ENCODE results near the gene PDCD11.

PDCD11 gene

GRCh38 chr10:103442031-103442461, 45.6 kb downstream of the PDCD11 start:
- H3K9ac ChIP-seq = peak overlapping the region in 3 of 11 experiments; percentile 30 to 51 (median 41); a peak in 4 of 22 replicates
- peaks cover 0 to 69% (median 7%) of the 10 kb centered on the region in 10 experiments; a peak in 13 of 20 replicates for H3K4me1 ChIP-seq
- peaks cover 0 to 91% (median 57%) of the 10 kb centered on the region in 11 experiments; a peak in 21 of 22 replicates for H4K20me1 ChIP-seq
- TF ChIP-seq Cebpa-rat (IDR thresholded peaks at IDR 0.05) = no peak
- no peaks in the 10 kb centered on the region for H3K27me3 ChIP-seq
- peak overlapping the region in 3 of 11 experiments; percentile 11 to 32 (median 30); a peak in 4 of 22 replicates for H3K27ac ChIP-seq
- H3K4me2 ChIP-seq = peak overlapping the region in 3 of 11 experiments; percentile 25 to 60 (median 47); a peak in 6 of 22 replicates
- H3K4me3 ChIP-seq = no peak overlapping the region
- no peaks in the 10 kb centered on the region for H3K9me3 ChIP-seq (replicated peaks in 1 of 11)
- H3K36me3 ChIP-seq = peaks cover 99 to 100% (median 100%) of the 10 kb centered on the region in 11 experiments

- Histone ChIP-seq H3K9me3 (replicated peaks in 1 of 11) (no peaks in the 10 kb centered on the region), H3K27ac (peak overlapping the region in 2 of 11 experiments; percentile 16 to 22; a peak in 2 of 22 replicates), H3K36me3 (peaks cover 97 to 100% (median 100%) of the 10 kb centered on the region in 11 experiments), H4K20me1 (peaks cover 0 to 97% (median 60%) of the 10 kb centered on the region in 11 experiments; a peak in 21 of 22 replicates), H3K4me3 (no peak overlapping the region), H3K4me1 (peaks cover 12 to 85% (median 22%) of the 10 kb centered on the region in 10 experiments), H3K4me2 (peak overlapping the region in 2 of 11 experiments; percentile 23 to 47; a peak in 2 of 22 replicates), H3K27me3 (no peaks in the 10 kb centered on the region), H3K9ac (peak overlapping the region in 2 of 11 experiments; percentile 15 to 41; a peak in 2 of 22 replicates)
- no peak for TF ChIP-seq Cebpa-rat (IDR thresholded peaks at IDR 0.05)
These were observed 47.2 kb downstream of the PDCD11 start for GRCh38 chr10:103443475-103444185.

GRCh38 chr10:103444478-103444877, 48.1 kb downstream of the PDCD11 start:
- peaks cover 3 to 100% (median 67%) of the 10 kb centered on the region in 11 experiments; a peak in 21 of 22 replicates for H4K20me1 ChIP-seq
- peaks cover 93 to 100% (median 100%) of the 10 kb centered on the region in 11 experiments for H3K36me3 ChIP-seq

GRCh38 chr10:103445366-103445765, 48.9 kb downstream of the PDCD11 start:
- Histone ChIP-seq H3K9me3 (replicated peaks in 1 of 11) (no peaks in the 10 kb centered on the region), H3K36me3 (peaks cover 92 to 100% (median 97%) of the 10 kb centered on the region in 11 experiments), H4K20me1 (peaks cover 3 to 100% (median 75%) of the 10 kb centered on the region in 11 experiments; a peak in 21 of 22 replicates), H3K27me3 (no peaks in the 10 kb centered on the region), H3K9ac (peak overlapping the region in 2 of 11 experiments; percentile 11 to 61; a peak in 1 of 22 replicates), H3K4me1 (peaks cover 30 to 99% (median 40%) of the 10 kb centered on the region in 10 experiments), H3K4me3 (no peak overlapping the region), H3K27ac (peak overlapping the region in 2 of 11 experiments; percentile 4 to 22; a peak in 2 of 22 replicates), H3K4me2 (peak overlapping the region in 2 of 11 experiments; percentile 93 to 97; a peak in 5 of 22 replicates)
- no peak for TF ChIP-seq Cebpa-rat (IDR thresholded peaks at IDR 0.05)

More at GRCh38 chr10:103444478-103444877, 48.1 kb downstream of the PDCD11 start:
- H3K9me3 ChIP-seq (replicated peaks in 1 of 11) = no peaks in the 10 kb centered on the region
- H3K27ac ChIP-seq = no peak overlapping the region
- no peak for TF ChIP-seq Cebpa-rat (IDR thresholded peaks at IDR 0.05)
- H3K27me3 ChIP-seq = no peaks in the 10 kb centered on the region
- no peak overlapping the region for H3K4me3 ChIP-seq
- no peak overlapping the region for H3K4me2 ChIP-seq
- no peak overlapping the region for H3K9ac ChIP-seq
- peaks cover 21 to 94% (median 31%) of the 10 kb centered on the region in 10 experiments for H3K4me1 ChIP-seq

GRCh38 chr10:103445767-103446567, 49.5 kb downstream of the PDCD11 start:
- Histone ChIP-seq H3K9me3 (replicated peaks in 1 of 11) (no peaks in the 10 kb centered on the region), H4K20me1 (peaks cover 3 to 99% (median 71%) of the 10 kb centered on the region in 11 experiments; a peak in 21 of 22 replicates), H3K27ac (peak overlapping the region in 2 of 11 experiments; percentile 22 to 25; a peak in 3 of 22 replicates), H3K4me2 (peak overlapping the region in 3 of 11 experiments; percentile 93 to 97 (median 96); a peak in 6 of 22 replicates), H3K36me3 (peaks cover 87 to 99% (median 91%) of the 10 kb centered on the region in 11 experiments), H3K4me3 (no peak overlapping the region), H3K4me1 (peaks cover 36 to 98% (median 46%) of the 10 kb centered on the region in 10 experiments), H3K9ac (peak overlapping the region in 4 of 11 experiments; percentile 13 to 61 (median 44); a peak in 6 of 22 replicates), H3K27me3 (no peaks in the 10 kb centered on the region)
- TF ChIP-seq Cebpa-rat (IDR thresholded peaks at IDR 0.05) = no peak

GRCh38 chr10:103447187-103447586, 50.8 kb downstream of the PDCD11 start:
- Histone ChIP-seq H3K9ac (peak overlapping the region in 2 of 11 experiments; percentile 61 to 79; a peak in 6 of 22 replicates), H3K27ac (peak overlapping the region in 3 of 11 experiments; percentile 8 to 36 (median 10); a peak in 2 of 22 replicates), H3K4me3 (peak overlapping the region in 2 of 10 experiments; percentile 76 to 94; a peak in 4 of 20 replicates), H3K4me2 (peak overlapping the region in 9 of 11 experiments; percentile 25 to 100 (median 94); a peak in 13 of 22 replicates), H3K9me3 (replicated peaks in 1 of 11) (no peaks in the 10 kb centered on the region), H3K4me1 (peaks cover 45 to 86% (median 52%) of the 10 kb centered on the region in 10 experiments), H3K27me3 (no peaks in the 10 kb centered on the region), H3K36me3 (peaks cover 74 to 86% (median 79%) of the 10 kb centered on the region in 11 experiments), H4K20me1 (peaks cover 3 to 87% (median 71%) of the 10 kb centered on the region in 11 experiments; a peak in 21 of 22 replicates)
- TF ChIP-seq Cebpa-rat (IDR thresholded peaks at IDR 0.05) = no peak

- no peak for TF ChIP-seq Cebpa-rat (IDR thresholded peaks at IDR 0.05)
- H3K36me3 ChIP-seq = peaks cover 59 to 71% (median 64%) of the 10 kb centered on the region in 11 experiments
- peak overlapping the region in 8 of 11 experiments; percentile 4 to 86 (median 65); a peak in 9 of 22 replicates for H3K9ac ChIP-seq
- peak overlapping the region in 6 of 11 experiments; percentile 13 to 84 (median 48); a peak in 6 of 22 replicates for H3K27ac ChIP-seq
- H3K4me2 ChIP-seq = peak overlapping the region; percentile 93 to 100 (median 97)
- H3K4me3 ChIP-seq = peak overlapping the region in 7 of 10 experiments; percentile 76 to 94 (median 85); a peak in 12 of 20 replicates
- no peaks in the 10 kb centered on the region for H3K27me3 ChIP-seq
- peaks cover 55 to 84% (median 66%) of the 10 kb centered on the region in 10 experiments for H3K4me1 ChIP-seq
- H3K9me3 ChIP-seq (replicated peaks in 1 of 11) = no peaks in the 10 kb centered on the region
- H4K20me1 ChIP-seq = peaks cover 3 to 71% (median 64%) of the 10 kb centered on the region in 11 experiments; a peak in 21 of 22 replicates
These were observed 52.3 kb downstream of the PDCD11 start for GRCh38 chr10:103448746-103449145.
